CD4-positive, alpha-beta T cell treated with Interleukin-4 for 4 hours (primary cell): ENCODE results near the gene TMC1.
"Not testable (repeated sequence)": the region's sequence is repeated elsewhere in the genome, so short reads cannot be mapped to it uniquely, and the experiment has no call there.

Experiments
- DNase-seq: peaks from one replicate; pipeline ENCODE4 v3.0.0-alpha.2; 2020

The TMC1 gene

DNA sequence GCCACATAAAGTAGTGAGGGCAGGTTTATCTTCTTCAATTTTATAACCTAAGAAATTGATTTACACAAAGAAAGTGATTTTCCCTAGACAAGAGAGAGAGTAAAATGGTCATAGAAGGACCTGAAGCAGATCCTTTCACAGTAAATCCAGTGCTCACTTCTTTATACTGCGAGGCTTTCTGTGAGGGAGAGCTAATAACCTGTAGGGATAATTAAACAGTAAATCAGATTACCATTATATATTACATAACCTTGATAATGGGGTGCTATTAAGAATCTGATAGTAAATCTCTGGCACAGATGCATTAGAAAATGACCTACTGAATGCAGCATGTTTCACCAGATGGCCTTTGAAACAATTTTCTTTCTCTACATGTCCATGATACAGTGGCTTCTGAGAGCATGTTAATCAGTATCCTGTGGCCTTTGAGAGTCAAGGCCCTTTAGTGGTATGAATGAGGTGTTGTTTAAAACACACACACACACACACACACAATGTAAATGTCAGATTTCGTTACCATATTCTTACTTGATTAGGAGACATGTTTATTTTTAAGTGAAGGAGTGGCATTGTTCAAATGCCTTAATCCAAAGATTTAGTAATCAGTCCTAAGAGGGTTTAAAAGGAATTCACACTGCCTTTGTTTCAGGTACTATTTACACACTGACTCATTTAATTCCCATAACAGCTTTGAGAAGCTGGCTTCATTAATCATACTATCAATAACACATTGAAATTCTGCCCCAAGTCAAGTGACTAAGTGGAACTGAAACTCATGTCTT, 306.7 kb downstream of the TMC1 start:
- DNase-seq, result no peak

DNA sequence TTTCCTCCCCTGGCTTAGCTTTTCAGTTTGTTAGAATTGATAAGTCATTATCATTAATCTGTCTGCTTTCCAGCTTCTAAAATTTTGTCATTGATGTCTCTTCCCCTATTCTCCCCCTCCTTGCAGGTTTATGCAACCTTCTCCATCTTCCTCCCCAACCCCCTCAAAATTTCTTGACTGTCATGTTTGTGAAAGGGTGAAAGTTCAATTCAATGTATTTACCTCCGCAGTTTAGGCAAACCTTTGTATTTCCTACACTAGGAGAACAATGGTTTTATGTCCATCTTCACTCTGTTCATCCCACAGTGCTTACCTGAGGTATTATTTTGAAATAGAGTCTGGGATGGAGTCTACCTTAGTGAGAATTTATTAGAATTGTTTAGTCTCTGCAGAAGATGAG, 313.6 kb downstream of the TMC1 start:
- no peak for DNase-seq

DNA sequence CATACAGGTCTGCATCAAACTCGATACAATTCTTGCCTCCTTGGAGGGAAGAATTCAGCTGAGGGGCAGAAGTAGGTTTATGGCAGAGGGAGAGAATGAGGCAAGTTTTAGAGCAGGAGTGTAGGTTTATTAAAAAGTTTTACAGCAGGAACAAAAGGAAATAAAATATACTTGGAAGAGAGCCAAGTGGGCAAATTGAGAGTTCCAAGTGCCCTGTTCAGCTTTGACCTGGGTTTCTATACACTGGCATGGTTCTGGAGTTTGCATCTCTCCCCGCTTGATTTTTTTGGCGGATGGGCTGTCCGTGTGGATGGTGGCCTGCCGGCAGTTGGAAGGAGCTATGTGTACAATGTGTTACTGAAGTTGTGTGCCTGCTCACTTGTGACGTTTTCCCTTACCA, 315.4 kb downstream of the TMC1 start:
- no peak for DNase-seq

DNA sequence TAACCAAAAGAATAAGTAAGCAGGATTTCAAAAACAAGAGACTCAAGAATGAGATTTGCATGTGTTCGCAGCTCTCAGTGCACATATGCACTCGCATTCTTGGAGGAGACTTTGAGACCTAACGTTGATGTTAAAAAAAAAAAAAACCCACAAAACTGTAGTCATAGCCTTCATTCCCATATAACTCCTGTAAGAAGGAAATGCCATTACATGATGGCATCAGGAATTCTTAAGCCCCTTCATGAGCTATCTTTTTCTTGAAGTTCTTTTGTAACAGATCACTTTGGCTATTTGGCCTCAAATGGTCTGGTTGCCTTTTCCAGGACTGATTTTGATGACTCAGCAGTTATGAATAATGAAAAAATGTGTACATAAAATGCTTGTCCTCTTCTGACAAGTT, 317.7 kb downstream of the TMC1 start:
- DNase-seq, result no peak

DNA sequence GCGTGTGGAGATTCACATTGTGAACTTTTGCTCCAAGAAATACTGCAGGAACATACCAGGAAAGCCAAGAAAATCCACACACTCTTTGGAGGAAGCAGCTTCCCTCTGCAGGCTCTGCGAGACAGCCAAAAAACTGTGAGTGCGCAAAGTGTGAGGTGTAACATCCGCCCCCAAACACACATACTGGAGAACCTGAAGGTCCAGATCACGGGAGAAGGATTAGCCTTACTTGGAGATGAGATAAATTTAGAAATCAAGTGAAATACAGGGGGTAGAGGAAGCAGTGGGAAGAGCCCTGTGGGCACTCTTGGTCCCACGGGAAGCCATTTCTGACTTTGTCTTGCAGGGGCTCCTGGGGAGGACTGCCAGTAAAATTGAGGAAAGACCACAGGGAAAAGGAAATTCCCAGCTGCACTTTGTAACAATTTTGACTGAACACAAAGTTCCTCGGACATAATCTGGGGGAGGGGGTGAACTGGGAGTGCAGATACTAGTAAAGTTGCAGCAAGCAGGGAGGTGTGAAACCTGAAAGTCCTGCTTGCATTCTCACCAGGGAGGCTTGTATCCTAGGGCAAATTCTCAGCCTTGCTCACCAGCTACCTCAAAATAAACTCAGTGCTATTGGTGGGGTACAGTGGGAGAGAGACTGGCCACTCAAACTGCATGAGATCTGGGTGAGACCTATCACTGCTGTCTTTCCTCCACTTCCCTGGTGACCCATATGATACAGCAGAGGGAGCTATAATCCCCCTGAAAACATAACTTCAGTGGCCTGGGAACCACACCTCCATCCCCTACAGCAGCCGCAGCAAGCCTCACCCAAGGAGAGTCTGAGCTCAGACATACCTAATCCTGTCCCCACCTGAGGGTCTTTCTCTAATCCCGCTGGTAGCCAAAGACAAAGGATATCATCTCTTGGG, 322.4 kb downstream of the TMC1 start:
- DNase-seq, result no peak

DNA sequence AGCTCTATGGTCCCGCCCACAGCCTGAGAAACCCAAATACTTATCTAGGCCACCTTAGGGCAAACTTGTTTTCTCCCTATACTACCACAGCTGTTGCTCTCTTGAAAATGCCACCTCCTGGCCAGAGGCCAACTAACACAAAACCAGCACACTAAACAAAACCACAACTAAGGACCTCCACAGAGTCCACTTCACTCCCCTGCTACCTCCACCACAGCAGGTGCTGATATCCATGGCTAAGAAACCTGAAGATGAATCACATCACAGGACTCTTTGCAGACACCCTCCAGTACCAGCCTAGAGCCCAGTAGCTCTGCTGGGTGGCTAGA, 323.0 kb downstream of the TMC1 start:
- DNase-seq, result no peak

DNA sequence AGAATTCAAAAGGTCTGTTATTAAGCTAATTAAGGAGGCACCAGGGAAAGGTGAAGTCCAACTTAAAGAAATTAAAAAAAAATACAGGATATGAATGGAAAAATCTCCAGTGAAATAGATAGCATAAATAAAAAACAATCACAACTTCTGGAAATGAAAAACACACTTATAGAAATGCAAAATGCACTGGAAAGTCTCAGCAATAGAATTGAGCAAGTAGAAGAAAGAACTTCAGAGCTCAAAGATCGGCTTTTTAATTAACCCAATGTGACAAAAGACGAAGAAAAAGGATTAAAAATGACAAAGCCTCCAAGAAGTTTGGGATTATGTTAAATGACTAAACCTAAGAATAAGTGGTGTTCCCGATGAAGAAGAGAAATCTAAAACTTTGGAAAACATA, 323.6 kb downstream of the TMC1 start:
- not testable (repeated sequence) for DNase-seq

DNA sequence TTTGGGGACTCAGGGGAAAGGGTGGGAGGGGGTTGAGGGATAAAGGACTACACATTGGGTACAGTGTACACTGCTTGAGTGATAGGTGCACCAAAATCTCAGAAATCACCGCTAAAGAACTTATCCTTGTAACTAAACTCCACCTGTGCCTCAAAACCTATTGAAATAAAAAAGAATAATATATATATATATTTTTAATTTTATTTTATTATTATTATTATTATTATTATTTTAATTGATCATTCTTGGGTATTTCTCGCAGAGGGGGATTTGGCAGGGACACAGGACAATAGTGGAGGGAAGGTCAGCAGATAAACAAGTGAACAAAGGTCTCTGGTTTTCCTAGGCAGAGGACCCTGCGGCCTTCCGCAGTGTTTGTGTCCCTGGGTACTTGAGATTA, 328.8 kb downstream of the TMC1 start:
- not testable (repeated sequence) for DNase-seq

DNA sequence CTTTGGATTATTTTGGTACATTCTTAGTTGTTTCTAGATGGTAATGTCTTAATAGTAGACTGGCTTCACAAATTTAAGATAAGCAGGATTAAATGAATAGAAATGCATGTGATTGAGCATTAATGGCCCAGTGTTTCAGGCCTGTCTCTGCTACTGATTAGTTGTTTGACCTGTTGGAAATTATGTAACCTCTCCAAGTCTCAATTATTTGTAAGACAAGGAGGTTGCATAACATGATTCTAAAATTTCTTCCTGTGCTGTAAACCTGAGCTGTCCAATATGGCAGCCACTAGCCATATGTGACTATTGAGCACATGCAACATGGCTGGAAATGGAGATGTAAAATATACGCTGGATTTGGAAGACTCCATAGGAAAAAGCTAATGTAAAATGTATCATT, 333.9 kb downstream of the TMC1 start:
- DNase-seq, result no peak

DNA sequence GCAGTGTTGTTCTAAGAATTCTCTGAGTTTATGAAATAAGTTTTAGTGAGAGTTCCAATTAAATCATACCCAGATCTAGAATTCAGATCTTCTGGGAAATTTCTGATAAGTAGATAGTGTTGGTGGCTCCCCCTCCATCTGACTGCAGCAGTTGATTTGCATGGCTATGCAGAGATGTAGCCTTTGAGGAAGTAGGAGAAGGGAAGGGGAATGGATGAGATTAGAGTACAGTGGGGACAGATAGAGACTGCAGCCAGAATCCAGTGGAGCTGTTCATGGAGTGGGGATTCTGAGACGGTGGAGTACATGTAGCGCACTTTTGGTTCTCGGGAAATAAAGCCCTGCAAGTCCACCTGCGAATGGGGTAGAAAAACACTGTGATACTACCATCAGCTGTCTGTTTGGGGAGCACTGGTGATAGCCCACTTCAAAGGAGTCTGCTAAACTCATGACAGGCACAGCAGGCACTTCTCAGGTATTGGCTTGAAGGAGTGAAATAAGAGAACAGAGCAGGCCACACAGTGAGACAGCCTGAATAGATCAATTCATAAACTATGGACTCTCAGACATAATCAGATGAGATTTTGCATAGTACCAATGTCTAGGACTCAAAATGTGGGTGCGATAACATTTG, 334.6 kb downstream of the TMC1 start:
- no peak for DNase-seq

DNA sequence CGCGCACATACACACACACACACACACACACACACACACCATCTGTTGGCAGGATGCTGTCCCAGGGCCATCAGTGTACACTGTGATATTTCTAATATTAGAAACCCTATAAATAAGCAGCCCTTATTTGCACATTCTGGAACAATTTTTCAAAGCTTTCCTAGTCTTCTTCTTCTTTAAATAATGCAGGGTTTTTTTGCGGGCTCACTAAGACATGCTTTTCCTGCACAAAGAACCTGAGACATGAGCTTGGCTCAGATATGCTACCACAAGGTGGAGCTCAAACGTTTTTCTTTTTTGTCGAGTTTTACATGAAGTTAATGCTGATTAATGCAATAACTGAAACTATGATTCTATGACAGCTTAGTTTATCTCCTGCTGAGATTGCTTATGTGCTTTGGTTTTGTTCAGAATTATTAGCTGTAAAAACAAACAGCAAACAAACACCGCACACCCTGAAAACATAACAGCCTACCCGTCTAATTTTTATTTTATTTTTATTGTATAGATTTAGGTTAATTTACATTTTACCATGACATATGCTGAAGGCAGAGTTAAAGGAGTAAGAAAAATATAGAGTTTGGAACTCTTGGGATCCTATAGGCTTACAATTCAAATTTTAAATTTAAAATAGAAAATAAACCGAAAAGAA, 335.7 kb downstream of the TMC1 start:
- no peak for DNase-seq

DNA sequence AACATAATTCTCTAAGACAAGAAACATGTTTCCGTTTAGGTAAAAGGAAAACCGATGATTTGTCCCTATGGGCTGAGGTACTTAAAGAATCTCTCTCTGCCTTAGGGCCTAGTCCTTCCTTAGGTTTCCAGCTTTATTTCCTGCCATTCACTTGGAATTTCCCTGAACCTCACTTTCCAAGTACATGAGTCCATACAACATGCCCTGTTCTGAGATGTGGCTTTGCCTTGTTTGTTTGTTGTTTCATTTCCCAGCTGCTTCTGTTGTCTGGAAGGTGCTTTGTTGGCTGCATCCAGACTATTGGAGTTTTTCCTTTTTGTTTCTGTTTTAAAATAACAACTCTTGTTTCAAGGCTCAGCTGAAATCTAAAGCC, 336.2 kb downstream of the TMC1 start:
- DNase-seq, result no peak

DNA sequence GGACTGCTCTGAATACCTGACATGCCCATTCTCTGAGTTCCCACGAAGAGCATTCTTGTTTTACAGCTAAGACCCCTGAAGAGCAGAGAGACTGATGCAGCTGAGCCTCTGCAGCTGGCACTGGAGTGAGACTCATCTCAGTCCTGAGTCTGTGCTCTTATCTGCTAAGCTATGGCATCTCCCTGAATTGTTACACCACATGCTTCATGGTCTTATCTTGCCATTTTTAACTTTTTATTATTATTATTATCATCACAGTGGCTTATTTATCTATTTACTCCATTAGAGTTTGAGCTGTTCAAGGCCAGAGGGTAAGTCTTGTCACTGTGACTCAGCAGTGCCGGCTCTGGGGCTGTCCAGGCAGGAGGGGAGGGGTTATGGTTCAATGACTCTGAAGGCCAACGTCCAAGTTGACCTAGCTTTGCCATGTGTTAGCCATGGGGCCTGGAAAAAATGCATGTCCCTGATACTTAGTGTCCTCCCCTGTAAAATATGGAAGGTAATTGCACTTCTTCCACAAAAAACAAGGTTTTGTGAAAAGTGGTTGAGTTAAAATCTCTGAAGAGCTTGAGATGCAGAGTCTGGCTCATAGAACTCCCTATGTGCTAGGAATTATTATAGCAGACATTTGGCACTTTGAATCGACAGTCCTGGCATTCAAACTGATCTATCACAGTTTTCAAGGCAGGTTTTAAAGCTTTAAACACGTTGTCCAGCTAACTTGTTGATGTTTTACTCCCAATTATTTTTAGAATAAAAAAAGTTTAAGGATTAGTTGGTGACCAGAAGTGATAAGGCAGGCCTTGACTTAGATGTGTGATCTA, 336.9 kb downstream of the TMC1 start:
- DNase-seq, result no peak

DNA sequence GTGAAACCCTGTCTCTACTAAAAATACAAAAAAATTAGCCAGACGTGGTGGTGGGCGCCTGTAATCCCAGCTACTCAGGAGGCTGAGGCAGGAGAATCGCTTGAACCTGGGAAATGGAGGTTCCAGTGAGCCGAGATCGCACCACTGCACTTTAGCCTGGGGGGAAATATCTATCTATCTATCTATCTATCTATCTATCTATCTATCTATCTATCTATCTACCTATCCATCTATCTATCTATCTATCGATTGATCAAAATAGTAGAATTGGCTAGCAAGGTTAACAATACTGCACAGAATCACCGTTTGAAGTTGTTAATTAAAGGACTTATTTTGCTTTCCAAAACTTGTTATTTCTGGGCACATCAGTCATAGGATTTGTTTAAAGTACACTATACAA, 341.4 kb downstream of the TMC1 start:
- DNase-seq, result not testable (repeated sequence)

DNA sequence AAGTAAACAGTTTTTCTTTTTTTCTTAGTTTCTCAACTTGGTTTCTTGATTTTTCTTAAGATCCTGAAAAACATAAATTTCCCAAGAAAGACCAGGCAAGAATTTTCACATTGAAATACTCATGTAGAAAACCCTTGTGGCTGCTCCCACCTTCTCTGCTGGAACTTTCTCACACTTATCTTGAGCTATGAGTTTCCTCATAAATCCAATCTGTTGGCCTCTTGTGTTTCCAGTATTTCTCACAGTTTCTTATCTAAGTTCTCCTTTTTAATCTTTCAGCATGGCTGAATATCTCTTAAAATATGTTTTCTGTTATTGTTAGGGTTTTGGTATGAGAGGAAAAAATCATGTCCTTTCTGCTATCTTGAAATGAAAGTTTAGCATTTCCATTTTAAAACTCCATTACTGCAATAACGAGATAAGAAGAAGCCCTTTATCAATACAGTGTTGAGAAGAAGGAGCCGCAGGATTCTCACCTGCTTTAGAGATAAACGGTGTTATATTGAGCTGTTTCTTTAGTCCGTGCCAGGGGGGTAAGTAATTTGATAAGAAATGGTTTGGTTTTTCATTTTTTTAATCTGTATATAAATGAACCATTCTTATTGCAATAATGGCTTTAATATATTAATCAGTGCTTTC, 342.2 kb downstream of the TMC1 start:
- DNase-seq, result no peak

DNA sequence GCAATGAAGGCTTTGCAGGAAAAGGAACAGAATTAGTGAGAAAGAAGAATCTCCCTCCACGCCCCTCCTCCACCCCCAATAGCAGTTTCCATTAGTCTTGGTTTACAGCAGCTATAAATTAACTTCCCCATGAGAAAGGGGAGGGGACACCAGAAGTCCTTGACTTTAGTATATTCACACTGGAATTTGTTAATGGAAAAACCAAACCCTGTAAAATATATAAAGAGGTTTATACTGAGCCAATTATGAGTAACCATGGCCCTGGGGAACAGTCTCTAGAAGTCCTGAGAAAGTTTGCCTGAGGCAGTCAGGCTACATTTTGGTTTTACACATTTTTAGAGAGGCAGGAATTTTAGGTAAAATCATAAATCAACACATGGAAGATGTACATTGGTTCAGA, 342.9 kb downstream of the TMC1 start:
- no peak for DNase-seq

DNA sequence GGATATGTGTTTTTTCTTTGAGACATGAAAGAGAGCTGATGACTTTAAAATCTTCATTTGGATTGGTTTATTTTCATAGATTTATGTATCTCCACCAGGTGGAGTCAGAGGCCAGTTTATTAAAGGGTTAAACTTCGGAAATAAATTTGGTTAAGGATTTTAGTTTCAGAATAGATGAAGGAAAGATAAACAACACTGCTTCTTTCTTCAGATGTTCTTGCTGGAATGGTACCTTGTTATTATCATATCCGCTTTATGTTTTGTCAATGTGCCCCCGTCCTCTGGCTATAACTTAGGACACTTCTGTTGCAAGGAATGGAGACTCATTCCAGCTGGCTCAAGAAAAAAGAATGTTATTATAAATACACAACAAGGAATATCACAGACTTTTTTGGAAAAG, 350.3 kb downstream of the TMC1 start:
- DNase-seq, result no peak

DNA sequence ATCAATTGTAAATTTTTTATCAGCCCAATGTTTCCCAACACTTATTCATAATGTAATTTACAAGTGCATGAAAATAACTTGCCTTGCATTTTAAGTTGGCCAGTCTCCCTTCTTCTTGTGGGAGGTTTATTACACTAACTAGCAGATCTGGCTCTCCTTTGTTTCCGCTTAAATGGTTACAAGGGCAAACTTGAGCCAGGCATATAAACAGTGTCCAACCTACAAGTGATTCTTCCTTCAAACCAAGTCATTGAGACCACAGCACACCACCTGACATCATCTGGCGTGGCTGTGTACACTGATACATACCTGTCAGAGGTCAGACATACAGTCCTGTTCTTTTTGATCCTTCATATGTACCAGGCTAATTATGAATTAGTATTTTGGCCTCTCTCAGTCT, 351.3 kb downstream of the TMC1 start:
- no peak for DNase-seq

DNA sequence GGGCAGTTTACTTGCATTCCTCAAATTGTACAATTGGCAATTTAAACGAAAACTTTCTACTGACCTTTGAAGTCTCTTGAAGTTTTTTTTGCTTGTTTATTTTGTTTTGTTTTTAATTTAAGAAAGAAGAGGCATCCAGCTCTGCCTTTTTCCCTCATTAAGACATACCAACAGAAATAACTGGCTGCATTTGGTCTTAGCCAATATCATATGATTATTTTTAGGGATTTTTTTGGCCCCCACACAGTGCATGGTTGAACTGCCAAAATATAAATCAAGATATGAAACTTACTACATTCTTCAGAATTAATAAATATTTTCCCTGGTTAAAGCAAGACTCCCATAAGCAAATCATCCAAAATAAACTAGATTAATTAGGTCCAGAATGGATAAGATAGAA, 352.0 kb downstream of the TMC1 start:
- no peak for DNase-seq

DNA sequence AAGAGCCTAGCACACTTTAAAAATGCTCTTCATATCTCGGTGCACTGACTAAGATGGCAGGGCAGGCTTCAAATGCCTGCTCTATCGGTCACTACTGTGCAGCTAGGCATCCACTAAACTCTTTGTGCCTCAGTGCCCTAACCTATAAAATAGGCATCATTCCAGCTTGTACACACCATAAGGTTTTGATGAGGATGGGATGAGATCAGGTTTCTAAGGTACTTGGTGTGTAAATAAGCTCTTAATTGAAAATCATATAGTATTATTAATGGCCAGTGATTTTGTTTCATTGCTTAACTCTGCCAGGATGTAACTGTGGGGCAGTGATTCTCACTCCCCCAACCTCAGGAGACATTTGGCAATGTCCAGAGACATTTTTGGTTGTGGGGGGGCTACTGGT, 352.9 kb downstream of the TMC1 start:
- DNase-seq, result no peak

DNA sequence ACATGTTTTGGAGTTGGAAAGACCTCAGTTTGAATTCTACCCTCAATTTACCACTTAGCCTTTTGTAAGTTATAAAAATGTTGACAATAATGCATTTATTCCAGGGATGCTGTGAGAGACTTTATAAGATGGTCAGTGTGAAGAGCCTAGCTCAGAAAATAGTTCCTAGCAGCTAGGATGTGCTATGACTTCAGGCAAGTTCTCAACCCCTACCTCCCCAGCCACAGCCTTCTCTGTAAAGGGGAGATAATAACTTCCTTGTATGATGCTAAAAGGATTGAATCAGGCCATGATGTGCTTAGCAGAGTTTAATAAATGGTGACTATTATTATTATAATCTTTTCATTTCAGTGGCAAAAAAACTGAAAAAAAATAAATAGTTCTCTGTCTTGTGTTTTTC, 353.8 kb downstream of the TMC1 start:
- DNase-seq, result no peak

DNA sequence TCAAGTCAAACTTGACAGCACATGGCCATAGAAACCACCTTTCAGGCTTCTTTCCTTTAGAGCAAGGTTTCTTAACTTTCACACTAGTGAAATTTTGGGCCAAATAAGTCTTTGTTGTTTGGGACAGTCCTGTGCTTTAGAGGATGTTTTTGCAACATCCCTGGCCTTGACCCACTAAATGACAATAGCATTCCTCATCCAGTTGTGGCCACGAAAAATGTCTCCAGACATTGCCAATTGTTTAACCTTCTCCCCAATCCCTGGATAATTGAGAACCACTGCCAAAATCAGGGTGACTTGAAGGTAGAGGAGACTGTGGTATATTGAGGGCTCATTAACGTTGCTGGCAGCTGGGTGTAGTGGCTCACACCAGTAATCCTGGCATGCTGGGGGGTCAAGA, 359.4 kb downstream of the TMC1 start:
- no peak for DNase-seq
